Measurements from ENCODE around the gene DNAJB9.

DNAJB9 gene

DNA sequence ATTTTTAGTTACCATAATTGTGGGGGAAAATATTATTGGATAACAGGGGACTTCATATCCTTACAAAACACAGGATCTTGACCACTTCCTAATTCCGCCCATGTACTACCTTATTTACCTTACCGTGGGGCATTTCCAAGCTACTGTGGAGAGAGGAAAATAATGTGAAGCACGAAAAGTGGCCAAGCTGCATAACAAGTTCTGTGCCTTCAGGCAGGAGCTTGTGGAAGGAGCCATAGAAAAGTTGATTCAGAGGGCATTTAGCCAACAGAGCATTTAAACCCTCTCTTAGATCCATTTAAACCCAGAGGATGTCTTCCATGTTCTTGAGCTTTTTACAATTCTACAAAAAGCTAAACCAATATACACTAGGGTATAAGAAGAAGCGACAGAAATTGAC lies 41.6 kb downstream of the DNAJB9 start:
- no peak for DNase-seq

DNA sequence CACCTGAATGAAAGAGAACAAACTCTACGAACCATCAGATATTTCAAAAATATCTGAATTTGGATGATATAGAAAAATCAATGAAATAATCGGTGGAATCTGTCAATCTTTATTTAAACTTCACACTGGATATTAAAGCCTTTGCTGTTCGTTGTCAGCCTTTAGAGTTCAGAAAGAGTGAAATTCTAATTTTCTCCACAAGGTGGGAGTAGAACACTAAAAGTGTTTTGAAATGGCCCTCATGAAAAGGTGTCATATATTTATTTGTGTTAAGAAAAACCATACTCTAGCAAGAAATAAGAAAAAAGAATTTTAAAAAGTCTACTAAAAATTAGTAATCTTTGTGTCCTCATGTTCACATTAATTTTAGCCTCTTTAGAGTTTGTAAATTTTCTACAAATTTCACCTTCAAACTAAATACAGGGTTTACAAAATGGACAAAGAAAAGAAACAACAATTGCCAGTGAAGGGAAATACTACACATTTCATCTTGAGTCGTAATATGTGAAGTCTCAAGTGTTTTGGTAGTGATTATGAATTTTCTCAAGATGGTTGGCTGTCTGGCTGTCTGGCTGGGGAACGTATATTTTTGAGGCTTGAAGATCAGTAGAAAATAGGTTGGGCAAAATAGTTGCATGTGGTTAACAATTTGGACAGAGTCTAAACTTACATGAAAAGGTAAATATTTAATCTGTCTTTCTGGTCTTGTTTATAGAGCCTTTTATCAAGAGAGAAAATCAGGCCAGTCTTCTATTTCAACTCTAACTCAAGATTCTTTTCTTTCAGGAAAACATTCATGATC lies 43.7 kb downstream of the DNAJB9 start:
- no peak for DNase-seq

DNA sequence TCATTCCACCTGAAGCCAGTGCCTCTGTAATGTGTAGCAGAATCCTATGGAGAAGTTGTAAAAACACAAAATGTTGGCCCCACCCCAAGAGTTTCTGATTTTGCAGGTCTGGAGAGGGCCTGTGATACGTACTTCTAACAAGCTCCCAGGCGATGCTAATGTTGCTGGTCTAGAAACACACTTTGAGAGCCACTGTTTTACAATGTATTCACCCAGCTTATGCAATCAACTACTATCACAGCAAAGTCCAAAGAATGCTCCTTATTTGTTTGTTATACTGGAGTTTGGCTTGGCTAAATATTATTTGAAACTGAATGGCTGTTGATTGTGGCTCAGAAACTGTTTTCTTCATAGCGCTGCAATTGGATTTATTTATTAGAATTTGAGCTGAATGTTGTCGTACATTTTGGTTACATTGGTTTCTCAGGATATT lies 44.3 kb downstream of the DNAJB9 start:
- no peak for DNase-seq

DNA sequence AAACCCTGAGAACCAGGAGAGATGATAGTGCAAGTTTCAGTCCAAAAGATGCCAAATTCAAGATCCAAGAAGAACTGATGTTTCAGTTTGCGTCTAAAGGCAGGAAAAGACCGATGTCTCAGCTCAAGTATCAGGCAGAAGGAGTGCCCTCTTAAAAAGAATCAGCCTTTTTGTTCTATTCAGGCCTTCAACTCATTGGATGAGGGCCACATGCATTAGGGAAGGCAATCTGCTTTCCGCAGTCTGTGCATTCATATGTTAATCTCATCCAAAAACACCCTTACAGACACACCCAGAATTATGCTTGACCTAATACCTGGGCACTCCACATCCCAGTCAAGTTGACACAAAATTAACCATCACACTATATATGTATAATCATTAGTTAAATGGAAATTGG lies 45.2 kb downstream of the DNAJB9 start:
- DNase-seq = no peak

DNA sequence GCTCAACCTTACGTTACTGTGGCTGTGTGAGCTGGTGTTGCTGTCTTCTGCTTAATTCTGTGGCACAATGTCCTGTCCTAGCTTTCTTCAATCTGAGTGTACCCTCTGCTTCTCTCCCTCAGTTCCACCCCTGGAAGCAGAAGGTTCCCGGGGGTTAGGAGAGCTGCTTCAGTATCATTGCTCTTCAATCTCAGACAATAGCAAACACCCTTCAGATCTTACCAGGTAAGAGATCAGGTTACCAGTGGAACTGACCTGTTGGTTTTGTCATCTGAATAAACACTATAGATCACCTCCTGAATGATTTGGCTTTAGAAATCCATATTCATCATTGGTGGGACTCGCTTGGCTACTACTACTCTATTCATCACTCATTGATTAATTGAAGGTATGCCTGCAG lies 48.4 kb downstream of the DNAJB9 start:
- no peak for DNase-seq

DNA sequence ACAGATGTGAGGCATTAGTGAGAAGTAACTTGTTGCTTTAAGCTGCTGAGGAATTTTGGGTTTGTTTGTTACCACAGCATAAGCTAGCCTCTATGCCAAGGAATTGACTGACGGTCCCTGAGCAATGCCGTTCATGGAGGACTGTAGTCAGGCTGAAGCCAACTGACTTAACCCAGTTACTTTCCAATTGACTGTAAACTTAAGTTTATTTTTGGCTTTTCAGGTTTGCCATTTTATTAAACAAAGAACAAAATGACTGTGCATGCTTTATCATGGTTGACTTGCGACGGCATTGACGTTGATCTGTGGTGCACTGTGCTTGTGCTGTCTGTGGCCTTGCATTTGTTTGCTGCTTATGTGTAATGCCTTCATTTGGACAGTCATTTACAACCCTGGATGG lies 53.5 kb downstream of the DNAJB9 start:
- DNase-seq = no peak

Data from DMS79 (cell line).